HG02943 (cell line): ENCODE data around the gene PLXNB2.

Experiments
- ATAC-seq: cut with Tn5 transposase; IDR thresholded peaks from one replicate; pipeline ENCODE4 v1.9.1; 2021; ENCODE audit warnings: mild to moderate bottlenecking, low read depth, moderate library complexity; ENCODE audit not compliant: unreplicated experiment

PLXNB2 gene

GRCh38 chr22:50243685-50244419 lies 63.6 kb downstream of the PLXNB2 start:
- ATAC-seq, result no peak

GRCh38 chr22:50242406-50242949 lies 65.0 kb downstream of the PLXNB2 start:
- ATAC-seq, result no peak

- ATAC-seq, result no peak
These were observed 68.7 kb downstream of the PLXNB2 start for GRCh38 chr22:50238755-50239154.

GRCh38 chr22:50236731-50237409 lies 70.6 kb downstream of the PLXNB2 start:
- no peak for ATAC-seq

GRCh38 chr22:50233223-50233622 lies 74.2 kb downstream of the PLXNB2 start:
- ATAC-seq, result no peak

- ATAC-seq, result no peak
These were observed 74.8 kb downstream of the PLXNB2 start for GRCh38 chr22:50232481-50233151.

- ATAC-seq, result no peak
These were observed 78.1 kb downstream of the PLXNB2 start for GRCh38 chr22:50229370-50229769.

- no peak for ATAC-seq
These were observed 79.1 kb downstream of the PLXNB2 start for GRCh38 chr22:50228366-50228765.

GRCh38 chr22:50227579-50228215 lies 79.7 kb downstream of the PLXNB2 start:
- ATAC-seq, result no peak

- no peak for ATAC-seq
These were observed 80.6 kb downstream of the PLXNB2 start for GRCh38 chr22:50226875-50227165.

GRCh38 chr22:50226063-50226874 lies 81.2 kb downstream of the PLXNB2 start:
- no peak for ATAC-seq

- no peak for ATAC-seq
These were observed 82.1 kb downstream of the PLXNB2 start for GRCh38 chr22:50225200-50225969.
